NCI-H2227 treated with DMSO at 0.1 percent for 48 hours (cell line): Measurements from ENCODE around the gene HOXC9.

Experiments used
- DNase-seq: peaks from one replicate; lab custom pipeline; 2025; lab: John Stamatoyannopoulos, UW

Gene HOXC9

GRCh38 chr12:53976172-53976822 is 23.7 kb upstream of the HOXC9 start:
- no peak for DNase-seq

DNA sequence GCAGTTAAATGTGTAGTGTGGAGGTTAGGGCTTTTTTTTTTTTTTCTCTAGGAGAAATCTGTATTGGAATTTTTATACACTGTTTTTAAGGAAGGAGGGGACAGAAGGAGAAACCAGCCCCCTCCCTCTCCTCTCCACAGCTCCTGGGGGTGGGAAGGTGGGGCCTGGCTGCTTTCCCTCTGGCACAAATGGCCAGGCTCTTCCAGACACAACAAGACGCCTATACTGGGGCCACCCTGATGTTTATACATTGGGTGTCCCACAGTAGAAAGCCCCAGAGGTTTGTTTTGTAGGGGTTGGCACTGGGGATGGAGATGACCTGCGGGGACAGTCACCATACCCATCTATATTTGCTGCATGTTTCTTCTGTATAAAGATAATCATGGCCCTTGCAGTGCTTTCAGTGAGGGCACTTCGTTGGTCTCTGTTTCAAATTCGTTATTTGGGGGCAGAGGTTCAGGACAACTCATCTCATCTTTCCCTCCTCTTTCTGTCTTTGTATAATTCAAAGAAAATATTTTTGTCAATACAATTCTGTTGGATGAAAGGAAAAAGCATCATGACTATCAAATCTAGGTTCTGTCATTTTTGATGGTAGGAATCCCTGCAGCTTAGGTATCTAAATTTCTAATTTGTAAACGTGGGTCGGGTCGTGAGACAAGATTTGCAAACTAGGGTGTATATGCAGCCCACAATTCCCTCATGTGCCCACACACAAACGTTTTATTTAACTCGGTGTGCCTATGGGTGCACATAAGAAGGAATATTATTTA is 23.0 kb upstream of the HOXC9 start:
- DNase-seq: no peak

DNA sequence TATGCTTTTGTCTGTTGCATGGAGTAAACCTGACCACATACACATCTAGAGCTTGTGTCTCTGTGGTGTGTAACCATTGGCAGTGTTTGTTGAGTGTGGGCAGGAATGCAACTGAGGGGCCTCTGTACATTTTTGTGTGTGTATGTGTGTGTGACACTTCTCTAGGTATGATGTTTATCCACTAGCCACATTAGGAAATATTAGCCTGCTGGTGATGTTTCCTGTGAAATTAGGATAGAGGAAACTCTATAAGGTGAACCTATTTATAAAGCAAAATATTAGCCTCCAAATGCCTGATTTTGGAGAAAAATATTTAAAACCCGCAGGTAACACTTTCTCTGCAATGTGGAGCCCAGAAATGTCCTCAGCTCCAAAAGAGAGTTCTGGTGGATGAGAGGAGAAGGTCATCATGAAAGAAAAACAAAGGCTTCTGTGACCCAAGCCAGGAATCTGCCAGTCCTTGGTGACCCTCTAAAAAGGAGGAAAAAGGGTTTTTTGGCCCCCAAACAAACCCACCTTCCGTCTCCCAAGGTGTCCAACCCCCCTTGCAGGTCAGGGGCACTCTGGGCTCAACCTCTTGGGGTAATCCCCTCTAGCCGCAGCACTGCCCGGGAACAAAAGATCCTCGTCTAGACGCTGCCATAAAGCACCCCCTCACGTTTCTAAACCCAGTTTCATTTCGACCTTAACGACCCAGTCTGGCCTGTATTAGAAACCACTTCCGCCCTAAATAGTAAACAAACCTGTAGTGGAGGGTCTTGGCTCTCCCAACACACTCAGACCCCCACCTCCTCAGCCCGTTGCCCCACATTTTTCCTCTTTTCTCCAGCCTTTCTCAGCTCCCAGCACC is 22.1 kb upstream of the HOXC9 start:
- DNase-seq: no peak

DNA sequence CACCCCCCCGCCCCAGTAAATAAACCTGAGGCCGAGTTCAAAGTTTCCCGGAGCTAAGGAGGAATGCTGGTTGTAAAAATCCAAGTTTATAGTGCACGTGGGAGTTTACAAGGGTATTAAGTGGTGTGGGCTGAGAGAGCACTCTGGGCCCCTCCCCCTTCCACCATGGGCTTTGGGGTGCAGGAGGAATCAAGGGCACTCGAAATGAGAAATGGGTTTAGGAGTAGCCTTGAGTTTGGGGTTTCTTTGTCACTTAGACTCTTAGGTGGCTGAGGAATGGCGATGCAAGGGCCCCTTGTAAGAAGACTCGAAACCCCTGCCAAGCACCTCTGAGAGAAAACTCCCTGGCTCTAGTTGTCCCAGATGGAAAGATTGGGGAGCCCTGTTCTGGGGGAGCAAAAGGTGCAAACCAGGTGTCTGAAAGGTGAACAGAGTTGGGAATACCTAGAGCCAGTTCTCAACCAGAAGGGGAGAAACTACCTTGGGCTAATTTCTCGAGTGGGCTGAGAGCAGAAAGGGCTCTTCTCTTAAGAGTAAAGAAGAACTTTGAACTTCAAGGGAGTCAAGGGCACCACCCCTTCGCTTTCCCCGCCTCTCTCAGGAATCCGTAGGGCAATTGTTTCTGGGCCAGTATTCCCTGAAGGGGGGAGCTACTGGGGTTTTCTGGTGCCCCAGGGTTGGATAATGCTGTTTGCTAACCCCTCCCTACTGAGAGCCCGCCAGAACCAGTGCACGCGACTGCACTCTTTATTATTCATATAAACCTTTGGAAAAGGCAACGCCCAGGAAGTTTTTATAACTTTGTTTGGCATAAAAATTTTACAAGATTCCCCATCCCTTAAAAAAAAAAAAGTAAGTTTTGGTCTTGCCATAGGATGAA is 21.2 kb upstream of the HOXC9 start:
- no peak for DNase-seq

- no peak for DNase-seq
These were observed 19.7 kb upstream of the HOXC9 start for GRCh38 chr12:53980104-53980801.

GRCh38 chr12:53980802-53981496 is 19.0 kb upstream of the HOXC9 start:
- DNase-seq: no peak

DNA sequence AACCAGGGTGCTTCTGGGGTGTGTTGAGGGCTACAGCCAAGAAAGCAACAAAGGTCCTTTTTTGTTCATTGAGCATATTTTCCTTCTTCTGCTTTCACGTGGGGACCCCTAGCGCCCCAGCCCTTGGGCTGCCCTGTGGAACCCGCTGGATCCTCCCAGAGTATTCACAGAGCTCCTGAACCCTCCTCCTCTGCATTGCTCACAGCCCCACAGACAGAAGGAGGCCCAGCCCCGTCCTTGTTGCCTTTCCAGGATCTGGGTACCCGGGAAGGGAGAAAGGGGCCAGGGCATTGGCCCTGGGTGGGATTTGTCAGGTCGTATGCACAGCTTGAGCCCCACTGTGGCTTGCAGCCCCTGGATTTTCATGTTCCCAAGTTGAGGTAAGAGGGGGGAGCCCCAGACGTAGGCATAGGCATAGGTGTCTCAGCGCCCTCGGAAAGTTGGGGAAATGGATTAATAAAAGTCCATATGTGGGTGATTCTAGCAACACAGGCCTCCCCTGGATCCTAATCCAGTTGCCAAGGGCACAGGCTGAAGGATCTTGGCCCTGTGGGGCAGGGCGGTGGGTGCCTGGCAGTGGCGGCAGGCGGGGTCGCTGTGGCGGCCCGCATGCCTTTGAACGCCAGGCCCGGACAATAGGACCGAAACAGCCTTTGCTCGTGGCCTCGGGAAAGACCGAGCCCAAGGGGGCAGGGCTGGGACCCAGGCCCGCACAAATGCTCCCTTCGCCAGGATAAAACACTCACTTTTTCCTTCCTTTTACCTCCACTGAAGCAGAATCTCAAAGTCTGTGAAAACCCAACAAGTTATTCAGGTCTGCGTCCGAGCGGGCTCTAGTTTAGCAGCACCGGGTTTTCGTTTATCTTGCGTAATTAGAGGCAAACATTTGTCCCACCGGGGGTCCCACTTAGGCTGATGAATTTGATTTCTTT is 18.1 kb upstream of the HOXC9 start:
- DNase-seq: no peak

DNA sequence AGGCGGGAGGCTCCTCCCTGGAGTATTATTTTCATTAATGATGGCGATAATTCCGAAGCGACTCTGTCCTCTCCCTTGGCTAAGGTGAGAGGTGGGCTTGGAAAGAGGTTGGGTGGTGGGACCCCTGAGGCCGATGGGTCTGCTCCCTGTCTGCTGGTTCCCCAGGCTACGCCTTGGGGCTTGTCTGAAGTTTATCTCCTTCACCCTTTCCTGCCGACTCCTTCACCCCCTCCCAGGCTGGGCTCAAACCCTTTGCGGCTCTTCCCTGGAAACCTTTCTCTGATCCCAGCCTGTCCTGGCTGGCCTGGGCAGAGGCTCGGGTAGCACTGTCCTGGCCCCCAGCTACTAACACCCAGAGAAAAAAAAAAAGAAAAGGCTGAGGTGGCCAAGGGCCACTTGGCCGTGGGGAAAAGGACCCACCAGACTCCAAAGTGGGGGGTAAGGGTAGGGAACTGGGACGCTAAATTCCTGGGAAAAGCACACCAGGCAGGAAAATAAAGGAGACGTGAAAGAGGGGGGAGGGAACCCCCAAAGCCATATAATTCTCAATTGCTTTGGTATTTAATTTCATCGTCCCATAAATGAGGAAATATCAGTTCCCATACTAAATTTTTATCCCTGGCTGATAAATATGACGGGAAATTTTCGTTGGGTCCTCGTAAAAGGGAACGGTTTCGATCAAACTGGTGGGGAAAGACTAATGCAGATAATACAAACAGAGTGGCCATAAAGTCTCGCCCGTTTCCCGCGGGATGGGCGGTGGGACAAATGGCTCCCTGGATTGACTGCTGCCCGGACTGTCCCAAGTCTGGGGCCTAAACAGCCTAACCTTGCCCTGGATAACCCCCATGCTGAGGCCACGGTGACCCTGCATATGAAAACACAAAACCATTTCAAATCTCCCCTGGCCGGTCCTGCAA is 17.1 kb upstream of the HOXC9 start:
- DNase-seq: no peak

DNA sequence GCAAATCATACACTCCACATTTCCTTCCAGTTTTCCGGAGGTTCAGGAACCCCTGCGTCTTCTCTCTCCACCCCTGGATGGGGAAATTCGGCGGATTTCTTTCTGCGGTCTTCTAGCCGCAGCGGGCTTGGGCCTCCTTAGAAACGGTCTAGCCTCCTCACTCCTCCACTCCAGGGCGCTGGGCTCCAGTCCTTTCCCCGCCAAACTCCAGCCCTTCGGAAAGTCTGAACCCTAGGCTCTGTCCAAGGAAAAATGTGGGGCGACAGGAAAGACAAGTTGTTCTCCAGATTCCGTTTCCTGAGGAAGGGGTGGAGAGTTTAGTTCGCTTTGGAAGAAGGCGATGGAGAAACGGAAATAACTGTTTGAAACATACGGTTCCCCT is 16.4 kb upstream of the HOXC9 start:
- DNase-seq: no peak

DNA sequence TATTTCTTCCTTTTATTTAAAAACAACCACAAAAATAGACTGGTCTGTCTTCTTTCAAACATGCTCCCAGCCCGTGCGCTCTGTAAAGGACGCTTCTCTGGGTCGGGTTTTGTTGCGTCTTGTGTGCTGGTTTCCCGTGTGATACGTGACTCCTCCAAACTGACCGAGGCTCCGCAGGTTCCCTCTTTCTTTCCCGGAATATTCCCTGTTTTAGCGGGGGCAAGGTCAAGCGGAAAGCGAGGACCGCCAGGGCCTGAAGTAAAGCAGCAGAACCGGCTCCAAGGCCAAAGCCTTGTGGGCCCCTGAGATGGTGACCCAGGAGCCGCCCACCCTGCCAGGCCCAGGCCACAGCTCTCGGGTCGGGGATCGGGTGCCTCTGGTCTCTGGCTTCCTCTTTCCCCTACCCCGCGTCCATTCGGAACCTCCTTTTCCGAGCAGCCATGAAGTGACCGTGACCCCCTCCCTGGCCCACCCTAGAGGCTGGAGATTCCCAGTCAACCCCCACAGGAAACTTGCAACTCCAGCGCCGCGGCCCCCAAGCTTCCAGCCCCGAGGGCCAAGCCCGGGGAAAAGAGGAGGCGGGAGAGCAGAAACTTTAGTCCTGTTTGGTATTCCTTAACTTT is 15.9 kb upstream of the HOXC9 start:
- DNase-seq: no peak

DNA sequence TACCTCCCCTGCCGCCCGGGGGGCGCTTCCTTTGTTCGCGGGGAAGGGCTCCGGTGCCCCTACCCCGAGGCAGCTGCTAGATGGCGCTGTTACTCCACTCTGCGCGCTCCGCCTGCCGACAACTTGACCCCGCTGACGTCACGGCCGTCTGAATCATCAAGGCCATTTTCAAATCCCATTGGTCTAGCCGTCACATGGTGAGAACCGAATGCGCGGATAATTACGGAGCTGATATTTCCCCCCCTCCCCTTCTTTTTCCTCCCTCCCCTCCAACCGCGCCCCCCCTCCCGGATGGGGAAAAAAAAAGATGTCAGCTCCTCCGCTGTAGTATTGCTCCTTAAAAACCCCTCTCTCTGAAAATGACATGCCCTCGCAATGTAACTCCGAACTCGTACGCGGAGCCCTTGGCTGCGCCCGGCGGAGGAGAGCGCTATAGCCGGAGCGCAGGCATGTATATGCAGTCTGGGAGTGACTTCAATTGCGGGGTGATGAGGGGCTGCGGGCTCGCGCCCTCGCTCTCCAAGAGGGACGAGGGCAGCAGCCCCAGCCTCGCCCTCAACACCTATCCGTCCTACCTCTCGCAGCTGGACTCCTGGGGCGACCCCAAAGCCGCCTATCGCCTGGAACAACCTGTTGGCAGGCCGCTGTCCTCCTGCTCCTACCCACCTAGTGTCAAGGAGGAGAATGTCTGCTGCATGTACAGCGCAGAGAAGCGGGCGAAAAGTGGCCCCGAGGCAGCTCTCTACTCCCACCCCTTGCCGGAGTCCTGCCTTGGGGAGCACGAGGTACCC is 14.9 kb upstream of the HOXC9 start, which contains the start of gene HOXC10:
Gene HOXC10 (plus strand): TSS at position 246 of the 791 bp plus-strand sequence. CDS start 114 bp downstream, at position 360.
- DNase-seq: peak; percentile 72

- no peak for DNase-seq
These were observed 14.3 kb upstream of the HOXC9 start for GRCh38 chr12:53985692-53985993.

DNA sequence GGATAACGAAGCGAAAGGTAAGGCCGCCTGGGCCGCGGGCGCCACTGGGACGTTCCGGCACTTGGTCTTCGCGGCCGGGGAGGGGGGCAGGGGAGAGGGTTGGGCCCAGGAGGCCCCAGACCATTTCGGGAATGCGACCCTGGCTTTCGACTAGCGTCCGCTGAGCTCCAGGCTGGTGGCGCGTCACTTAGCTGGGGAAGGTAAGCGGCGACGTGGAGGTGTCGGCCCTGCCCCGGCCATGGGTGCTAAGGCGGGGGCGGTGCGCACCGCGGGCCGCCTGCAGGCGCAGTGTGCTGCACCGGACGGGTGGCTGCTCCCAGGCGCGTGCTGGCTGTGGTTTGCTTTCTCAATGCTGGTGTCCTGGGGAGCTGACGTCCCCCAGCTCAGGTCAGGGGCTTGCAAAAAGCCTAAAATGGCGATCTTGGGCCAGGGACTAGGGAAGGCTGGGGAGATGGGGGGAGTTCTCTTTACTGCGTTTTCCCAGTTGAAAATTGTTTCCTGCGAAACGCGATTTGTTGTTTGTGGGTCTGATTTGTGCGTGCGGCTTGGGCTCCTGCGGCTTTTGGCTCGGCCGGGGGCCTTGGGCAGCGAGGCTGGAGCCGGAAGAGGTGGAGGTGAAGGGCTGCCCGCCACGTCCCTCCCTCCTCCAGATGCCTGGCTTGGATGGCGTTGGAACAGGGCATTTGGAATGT is 13.8 kb upstream of the HOXC9 start:
- DNase-seq: no peak

GRCh38 chr12:53986686-53987483 is 13.1 kb upstream of the HOXC9 start:
- no peak for DNase-seq

- DNase-seq: no peak
These were observed 12.2 kb upstream of the HOXC9 start for GRCh38 chr12:53987787-53988230.
